Left kidney (tissue), 2 donors: ENCODE data around the gene C2CD4D. TPM values are rescaled to one million over a fixed set of nuclear protein-coding genes. Genes with fewer than 3 reads are reported as not detected.

Experiments used
- DNase-seq: peaks from one replicate; pipeline ENCODE4 v3.0.0-alpha.2; 2013
- polyA plus RNA-seq: library from polyadenylated mRNA; unstranded; fragments of 120-200 nt; gene quantifications from one replicate; pipeline ENCODE4 v1.2.1, GENCODE V29; 2013; ENCODE audit not compliant: insufficient read length

Gene C2CD4D
- polyA plus RNA-seq, 1 donor = 0.20 TPM

DNA sequence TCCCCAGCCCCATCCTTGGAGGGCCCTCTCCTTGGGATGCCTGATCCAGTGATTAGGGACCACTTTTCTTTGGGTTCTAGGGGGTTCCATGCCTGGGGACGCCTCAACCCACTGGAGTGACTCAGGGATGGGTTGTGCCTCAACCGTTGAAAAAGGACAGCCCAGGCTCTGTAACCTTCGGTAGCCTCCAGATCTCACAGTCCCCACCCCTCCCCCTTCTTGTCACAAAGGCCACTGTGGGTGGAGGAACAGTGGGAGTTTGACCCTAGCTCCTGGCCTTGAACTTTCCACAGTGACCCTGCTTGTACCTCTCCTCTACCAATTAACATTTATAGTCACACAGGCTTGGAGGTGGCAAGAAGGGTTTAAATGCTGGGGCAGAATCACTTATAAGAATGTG, 5.4 kb downstream of the C2CD4D start:
- no peak for DNase-seq

DNA sequence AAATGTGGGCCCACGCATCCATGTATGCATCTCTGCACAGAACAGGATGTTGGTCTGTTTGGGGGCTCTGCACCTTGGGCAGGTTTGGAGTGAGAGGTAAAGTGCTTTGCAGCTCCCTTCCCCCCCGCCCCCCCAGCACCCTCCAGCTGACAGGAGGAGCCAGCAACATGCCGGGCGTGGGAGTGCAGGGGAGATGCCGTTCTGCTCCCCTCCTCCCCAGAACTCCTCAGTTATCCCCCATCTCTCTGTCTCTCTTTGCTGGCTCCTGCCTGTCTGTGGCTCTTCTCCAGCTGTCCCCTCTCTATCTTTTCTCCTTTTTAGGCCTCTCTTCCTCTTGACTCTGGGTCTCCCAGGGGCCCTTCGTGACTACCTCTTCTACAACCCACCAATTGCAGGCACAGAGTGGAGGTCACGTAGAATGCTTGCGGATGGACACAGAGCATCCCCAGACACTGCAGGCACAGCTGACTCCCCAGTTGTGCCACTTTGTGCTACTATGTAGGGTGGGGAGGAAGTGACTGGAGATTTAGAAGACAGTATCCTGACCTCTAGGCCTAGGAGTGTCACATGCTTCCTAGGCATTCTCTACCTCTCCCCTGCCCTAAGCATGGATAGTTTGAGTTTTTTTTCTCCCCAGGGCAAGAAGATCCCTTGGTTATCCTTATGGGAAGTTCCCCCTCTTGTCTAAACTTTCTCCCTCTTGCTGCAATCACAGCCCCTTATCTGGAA, 6.3 kb downstream of the C2CD4D start:
- no peak for DNase-seq

DNA sequence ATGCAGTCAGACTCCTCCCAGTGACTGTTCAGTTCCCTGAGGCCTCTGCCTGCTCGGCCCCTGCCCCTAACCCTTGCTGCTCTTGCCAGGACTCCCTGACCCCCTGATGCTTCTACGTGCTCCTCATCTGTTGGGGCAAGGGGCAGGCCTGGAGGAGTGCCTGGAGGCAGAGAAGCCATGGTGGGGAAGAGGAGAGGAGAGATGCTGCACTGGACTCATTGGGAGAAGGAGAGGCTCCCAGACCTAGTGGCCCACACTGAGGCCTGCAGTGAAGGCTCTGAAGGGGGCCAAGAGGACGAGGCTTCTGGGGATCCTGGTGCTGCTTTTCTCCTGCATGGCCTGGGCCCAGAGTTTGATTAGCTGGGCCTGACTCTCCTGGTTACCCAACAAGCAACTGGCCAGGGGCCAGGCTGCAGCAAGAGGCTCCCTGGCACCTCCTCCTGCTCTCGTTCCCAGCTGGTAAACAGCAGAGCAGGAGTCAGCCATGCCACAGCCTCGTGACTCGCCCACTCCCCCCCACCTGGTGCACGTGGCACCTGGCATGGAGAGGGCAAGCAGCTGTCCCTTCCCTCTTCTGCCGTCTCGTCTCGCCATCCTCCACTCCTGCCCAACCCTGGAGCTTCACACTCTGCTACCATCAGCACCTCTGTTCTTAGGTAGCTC, 7.2 kb downstream of the C2CD4D start:
- no peak for DNase-seq

DNA sequence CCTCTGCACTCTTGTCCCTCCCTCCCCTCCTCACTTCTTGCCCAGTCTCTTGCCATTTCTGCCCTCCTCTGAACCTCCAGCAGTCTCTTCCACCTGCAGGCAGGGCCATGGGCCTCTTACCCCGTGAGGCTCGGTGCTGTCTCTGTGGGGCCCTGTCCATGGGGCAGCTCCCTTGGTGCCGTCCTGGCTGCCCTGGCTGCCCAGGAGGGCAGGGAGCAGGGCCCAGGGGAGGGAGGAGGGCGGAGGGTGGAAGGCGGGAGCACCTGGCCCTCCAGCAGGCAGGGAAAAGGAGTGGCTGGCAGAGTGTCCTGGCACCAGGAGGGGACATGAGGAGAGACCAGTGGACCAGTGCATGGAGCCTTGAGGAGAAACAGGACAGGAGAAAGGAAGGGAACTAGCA, 8.0 kb downstream of the C2CD4D start, which contains the start of gene RORC:
TSS of gene RORC (minus strand) at position 198 of the 400 bp plus-strand sequence. CDS start at position 160, 38 bp downstream.
- DNase-seq = no peak

DNA sequence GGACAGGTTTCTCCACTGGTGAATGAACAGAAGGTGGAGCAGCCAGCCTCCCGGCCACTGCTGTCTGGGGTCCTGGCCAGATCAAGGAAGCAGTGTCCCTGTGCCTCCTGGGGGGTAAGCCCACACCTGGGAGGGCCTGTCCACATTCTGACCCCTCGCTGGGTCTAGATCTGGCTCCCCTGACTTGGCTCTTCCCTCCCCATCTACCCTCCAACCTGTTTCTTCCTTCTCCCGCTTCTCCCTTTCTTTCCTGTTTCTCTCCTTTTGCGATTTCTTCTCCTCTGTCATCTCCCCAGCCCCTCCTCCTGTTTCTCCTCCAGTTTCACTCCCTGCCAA, 8.4 kb downstream of the C2CD4D start:
- DNase-seq = no peak

DNA sequence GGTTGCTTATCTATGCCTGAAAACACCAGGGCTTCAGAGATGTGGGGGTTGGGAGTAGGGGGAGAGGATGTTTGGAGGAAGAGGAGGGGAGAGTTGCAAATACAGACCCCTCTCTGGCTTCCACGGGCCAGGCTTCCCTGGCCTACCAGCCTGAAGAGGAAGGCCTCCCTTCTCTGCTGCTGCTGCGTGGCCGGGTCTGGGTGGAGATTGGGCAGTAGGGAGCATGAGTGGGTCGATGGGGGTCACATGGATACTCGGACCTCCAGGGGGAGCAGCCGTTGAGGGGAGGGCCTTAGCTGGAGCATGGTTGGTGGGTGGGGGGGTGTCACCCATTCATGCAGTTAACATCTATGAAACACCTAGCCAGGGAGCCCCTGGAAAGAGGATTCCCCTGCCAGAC, 9.6 kb downstream of the C2CD4D start:
- DNase-seq = no peak

DNA sequence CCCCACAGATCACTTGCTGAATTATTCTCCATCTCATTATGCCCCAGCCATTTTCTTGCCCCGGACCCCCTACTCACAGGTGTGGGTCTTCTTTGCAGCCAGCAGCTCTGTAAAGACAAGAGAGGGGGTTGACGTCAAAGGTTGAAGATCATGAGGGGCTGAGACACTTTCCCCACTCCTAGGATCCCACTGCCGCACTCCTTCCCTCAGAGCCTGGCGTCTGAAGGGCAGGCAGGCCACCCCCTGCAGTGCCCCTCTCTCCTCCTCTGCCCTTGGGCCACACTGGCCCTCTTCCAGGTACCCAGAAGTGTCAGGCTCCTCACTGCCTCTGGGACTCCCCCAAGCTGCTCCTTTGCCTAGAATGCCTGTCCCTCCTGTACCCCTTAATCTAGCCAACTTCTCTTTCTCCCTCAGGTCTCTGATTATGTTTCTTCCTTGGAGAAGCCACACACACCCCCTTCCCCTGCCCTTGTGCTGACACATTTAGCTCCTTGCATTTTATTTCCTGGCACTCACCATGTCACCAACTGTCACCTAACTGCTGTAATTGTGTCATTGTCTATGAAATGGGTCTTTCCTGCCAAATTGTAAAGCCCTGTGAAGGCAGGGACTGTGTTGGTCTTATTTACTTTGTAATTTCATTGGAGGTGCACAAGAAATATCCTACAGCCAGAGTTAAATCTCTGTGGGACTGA, 10.1 kb downstream of the C2CD4D start:
- DNase-seq = no peak

DNA sequence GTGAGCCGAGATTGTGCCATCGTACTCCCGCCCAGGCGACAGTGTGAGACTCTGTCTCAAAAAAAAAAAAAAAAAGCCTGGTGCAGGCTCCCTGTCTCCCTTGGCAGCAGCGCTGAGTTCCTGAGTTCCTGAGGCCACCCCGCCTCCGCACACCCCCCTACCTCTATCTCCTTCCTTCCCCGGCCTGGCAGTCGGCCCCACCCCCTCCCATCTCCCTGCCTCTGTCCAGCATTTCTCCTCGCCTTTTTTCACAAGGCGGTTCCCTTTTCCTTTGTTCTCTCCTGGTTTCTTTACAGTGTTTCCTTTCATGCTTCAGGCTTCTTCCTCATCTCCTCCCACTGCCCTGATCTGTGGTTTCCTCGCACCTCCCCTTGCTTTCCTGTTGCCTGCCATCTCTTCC, 10.7 kb downstream of the C2CD4D start:
- no peak for DNase-seq

DNA sequence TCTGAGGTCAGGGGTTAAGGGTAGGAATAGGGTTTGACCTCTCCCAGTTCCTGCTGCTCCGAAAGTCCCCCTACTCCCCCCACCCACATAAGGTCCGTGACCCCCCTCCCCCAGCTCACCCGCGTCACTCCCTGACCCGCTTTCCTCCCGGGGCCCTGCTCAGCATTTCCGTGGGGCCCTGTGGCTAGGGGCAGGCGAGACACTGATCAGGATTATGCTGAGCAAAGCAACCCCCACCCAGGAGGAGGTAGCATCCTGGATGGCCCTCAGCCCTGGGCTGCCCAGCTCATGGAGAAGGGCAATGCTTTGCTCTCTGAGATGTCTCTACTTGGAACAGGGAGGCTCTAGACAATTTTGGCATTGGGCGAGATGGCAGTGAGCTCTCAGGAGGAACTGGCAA, 11.8 kb downstream of the C2CD4D start:
- DNase-seq = no peak

DNA sequence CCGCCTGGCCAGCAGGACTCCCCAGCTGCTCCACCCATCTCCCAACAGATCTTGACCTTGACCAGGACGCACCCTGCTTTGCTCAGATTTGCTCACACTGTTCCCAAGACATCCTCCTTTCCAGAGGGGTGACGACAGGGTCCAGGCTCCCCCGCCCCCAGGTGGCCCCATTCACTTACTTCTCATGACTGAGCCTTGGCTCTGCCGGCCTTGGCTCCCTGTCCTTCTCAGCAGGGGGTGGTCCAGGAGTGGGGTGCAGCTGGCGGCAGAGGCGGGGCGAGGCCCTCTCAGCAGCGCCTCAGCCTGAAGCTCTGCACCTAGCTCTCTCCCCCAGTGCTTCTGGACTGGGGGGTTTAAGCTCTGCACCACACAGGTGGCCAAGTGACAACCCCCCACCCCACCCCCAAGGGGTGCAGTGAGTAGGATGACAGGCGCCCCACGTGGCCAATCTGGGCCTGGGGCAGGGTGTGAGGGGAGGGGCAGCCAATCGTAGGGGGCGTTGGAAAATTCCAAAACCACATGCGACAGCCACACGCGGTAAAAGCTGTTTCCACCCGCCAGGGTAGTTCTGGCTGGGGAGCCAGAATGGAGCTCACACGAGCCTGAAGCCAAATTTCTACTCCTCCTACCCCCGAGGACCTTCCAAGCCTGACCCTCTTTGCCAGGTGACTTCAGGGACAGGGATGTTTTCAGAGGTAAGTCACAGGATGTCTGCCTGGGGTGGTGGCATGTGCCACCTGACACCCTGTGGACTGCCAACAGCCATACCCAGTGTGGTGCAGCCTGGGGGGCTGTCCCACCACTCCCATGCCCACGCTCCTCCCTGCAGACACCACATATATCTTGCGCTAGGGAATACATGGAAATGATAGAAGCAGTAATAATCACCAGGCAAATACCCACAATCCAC, 13.6 kb downstream of the C2CD4D start:
- DNase-seq = no peak

DNA sequence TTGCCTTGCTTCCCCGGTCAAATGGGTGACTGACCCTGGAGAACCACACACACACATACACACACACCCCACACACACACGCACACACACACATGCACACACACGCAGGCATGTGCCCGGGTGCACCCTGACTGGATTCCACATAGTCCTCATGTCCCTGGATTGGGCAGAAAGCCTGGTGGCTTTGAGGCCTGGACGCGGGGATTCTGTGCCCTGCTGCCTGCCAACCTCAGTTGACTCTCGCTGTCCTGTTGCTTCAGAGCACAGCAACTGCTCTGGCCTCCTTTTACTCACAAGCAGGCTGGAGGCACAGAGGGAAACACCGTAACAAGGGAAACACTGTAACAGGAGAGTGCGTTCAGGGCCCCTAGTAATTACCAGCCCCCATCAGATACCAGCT, 14.4 kb downstream of the C2CD4D start:
- no peak for DNase-seq

DNA sequence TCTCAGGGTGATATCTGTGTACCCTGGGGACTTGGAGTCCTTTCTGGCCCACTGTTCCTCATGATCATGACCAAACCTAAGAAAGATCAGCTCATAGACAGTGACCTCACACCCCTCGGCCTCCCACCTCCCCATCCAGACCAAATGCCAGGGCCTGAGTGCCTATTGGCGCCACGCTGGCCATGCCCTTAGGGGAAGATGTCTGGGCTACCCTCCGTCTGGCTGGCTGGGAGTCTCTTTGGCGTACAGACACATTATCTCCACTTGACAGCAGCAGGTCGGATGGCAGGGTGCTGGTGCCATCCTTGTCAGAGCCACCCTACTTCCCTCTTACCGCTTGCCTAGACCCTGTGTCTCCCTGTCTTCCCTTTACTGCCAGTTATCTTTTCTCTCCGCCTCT, 16.4 kb downstream of the C2CD4D start:
- DNase-seq = no peak

DNA sequence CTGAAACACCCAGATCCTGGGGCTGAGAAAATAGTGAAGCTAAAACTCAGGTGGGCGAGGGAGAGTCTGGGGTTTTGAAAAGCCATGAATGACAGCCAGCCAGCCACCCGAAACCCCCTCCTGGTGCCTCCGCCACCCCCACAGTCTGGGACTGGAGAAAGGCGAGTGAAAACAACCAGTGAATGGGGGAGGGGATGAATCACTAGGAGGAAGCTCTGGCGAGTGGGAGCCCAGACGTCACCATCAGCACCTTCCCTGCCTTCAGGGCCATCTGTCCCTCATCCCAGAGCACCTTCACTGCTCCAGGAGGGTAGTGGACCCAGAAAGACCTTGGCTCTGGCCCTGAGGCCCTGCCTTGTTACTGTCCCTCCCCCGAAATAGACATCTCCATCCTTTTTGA, 17.2 kb downstream of the C2CD4D start:
- DNase-seq = no peak

DNA sequence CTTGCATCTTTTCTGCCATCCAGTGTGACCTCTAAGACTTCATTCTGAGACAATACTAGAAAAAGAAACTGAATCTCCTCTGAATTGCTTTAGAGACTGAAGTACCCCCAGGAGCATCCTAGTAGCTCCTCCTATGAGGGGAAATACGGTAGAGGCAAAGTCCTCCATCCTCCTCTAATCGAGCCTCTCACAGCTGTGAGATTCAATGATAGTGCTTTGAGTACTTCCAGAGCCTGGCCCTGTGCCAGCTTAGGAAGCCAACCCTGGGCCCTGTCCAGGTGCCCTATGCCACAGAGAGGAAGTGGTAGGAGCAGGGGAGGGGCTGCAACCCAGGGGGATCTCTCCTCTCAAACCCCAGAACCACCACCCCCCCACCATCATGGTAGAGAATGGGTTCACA, 18.7 kb downstream of the C2CD4D start:
- no peak for DNase-seq

DNA sequence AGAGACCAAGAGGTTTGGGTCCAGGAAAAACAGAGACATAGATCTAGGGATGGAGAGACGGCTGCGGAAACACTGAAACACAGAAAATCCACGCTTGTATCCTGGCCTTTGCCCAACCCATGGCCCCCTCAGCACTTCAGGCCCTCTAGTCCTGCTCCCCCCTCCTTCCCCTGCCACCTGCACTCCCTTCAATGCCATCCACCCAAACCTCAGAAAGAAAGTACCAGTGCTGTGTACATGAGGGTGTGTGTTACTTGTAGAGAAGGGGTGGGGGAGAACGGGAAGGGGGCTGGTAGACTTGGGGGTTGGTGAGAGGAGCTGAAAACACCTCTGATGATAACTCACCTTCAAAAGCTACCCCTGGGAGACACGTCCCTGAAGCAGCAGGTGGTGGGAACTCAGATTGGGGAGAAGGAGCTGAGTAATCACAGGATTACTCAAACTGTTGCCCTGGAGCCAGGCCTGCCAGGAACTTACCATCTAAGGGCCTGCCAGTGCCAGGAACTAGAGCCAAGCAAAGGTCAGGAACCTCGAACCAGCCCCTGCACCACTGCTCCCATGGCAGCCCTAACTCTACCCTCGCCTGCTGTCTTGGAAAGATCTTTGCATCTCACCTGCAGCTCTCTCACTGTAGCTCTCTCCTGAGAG, 19.5 kb downstream of the C2CD4D start:
- no peak for DNase-seq

DNA sequence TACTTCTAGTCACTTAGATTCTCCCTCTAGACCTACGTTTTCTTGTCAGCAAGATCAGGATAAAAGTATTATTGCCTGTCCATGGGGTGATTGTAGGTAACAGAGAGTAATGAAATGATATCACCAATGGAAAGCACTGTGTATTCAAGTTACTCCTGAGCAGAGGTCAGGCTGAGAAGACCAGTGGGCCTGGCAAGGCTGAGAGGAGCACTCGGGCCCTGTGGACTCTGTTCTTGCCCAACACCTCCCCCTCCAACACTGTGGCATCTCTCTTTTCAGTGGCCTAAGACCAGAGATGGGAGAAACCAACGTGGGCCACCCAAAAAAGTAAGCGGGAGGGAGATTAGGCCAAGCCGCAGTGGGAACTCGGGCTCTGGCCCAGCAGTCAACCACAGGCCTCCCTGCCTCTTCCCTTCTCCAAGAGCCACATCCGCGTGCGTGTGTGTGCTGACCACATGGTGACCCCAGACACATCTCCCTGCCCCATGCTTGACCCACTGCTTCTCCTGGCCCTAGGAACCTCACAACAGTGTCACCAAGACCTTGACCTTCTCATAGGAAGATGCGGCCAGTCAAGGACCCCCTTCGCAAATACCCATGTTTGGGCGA, 20.3 kb downstream of the C2CD4D start:
- DNase-seq = no peak

DNA sequence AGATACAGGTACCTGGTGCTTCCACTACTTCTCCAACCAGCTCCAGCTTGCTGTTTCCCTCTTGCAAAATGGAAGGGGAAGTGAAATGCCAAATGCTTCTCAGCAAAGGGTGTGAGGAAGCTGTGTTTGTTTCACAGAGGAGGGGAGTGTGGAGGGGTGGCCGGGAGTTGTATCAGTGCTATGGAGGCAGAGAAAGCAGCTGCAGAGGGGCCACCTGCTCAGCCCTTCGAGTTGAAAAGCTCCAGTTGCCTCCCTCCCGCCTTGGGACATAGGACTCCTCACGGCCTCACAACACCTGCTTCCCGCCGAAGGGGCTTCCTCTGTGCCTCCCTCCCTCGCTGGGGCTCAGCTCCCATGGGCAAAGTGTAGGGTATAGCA, 22.3 kb downstream of the C2CD4D start:
- no peak for DNase-seq

DNA sequence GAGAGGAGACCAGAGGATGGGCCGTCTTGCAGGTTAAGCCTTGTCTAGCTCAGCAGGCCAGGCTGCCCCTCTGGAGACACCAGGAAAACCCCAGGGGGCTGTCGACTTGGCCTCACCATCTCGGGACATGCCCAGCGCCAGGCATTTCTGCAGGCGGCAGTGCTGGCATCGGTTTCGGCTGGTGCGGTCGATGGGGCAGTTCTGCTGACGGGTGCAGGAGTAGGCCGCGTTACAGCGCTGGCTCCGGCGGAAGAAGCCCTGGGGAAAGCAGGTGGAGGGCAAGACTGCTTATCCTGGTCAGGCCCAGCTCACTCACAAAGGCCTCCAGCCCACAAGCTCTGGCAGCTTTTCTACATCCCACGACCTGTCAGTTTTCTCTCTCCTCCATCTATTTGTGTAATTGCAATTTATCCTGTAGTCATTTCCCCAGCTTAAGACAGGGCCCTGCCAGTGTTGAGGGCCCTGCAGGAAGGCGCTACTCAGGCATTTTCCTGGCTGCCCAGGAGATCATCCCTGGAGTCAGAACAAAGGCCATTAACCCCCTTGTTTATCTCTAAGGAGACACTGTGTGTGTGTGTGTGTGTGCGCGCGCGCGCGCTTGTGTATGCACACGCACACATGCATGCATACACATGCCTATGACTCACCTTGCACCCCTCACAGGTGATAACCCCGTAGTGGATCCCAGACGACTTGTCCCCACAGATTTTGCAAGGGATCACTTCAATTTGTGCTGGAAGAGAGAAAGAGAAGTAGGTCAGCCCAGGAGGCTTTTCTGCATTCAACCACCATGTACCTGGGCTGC, 22.9 kb downstream of the C2CD4D start:
- no peak for DNase-seq

DNA sequence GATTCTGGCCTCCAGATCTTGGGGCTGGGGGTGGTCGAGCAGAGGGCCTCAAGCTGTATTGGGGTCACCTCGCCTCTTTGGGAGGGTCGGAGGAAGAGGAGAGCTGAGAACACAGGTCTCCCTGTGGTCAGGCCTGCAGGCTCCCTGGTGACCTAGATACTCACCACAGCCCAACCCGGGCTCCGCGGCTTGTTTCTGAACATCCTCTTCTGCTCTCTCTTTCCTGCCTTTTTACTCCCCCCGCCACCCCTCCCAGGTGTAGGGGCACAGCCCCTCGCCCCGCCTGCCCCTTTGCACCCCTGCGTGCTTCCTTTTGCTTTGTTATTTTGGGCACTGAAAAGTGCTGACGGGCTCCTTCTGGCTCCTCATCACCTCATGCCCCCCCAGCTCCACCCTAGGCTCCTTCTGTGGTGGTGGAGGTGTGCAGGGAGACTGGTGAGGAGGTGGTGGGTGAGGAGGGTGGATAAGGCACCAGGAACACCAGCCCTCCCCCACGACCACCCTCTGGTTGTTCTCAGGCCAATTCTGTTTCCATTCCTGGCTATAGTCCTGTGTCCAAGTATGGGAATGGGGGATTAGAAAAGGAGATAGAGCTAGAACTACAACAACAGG, 23.8 kb downstream of the C2CD4D start:
- DNase-seq = no peak

DNA sequence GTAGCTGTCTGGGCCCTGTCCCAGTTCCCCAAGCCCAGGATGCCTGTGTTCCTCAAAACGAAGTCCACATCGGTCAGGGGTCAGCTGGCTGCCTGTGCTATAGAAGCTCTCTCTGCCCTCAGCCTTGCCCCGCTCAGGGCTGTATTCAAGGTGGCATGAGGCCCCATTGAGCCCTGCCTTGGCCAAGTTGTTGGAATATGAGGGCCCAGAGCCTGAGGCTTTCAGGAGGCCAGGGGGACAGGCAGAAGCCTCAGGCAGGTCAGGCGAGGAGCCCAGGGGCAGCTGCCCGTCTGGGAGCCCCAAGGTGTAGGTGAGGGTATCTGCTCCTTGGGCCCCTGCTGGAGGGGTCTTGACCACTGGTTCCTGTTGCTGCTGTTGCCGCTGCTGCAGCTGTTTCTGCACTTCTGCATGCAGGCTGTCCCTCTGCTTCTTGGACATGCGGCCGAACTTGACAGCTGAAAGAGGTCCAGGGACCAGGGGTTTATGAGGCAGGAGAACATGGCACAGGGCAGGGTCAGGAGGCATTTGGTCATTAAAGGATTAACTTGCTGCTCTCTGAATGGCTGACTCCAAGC, 24.6 kb downstream of the C2CD4D start:
- no peak for DNase-seq
